Endometrial microvascular endothelial cells (primary cell): ENCODE measurements around the gene LDHAL6B. TPM values are rescaled to one million over a fixed set of nuclear protein-coding genes. Genes with fewer than 3 reads are reported as not detected.
"Not testable (repeated sequence)": the region's sequence is repeated elsewhere in the genome, so short reads cannot be mapped to it uniquely, and the experiment has no call there.

Experiments used
- in situ Hi-C: cut with HindIII; loops from 2 replicates; pipeline ENCODE4 v1.10.0; 2017; ENCODE audit warnings: low sequenced_read_pairs, low pct_unique_long_range_greater_than_20kb; ENCODE audit errors: inconsistent ontology term
- total RNA-seq: library from RNA; depleted of rRNA; stranded (reverse); fragments of >200 nt; gene quantifications from one replicate; pipeline ENCODE4 v1.2.3, GENCODE V29; 2015; ENCODE audit errors: inconsistent ontology term

The LDHAL6B gene
- total RNA-seq: not detected

- in situ Hi-C loops: no loop called here
Measured at GRCh38 chr15:59206623-59207183, at the start of gene LDHAL6B. Gene LDHAL6B, plus strand, starts transcription at chr15:59206843. Its CDS starts 98 bp downstream, at chr15:59206941.

GRCh38 chr15:59157396-59157795, 49.2 kb upstream of the LDHAL6B start:
- in situ Hi-C loops: no loop called here

GRCh38 chr15:59157840-59158700, 48.6 kb upstream of the LDHAL6B start:
- in situ Hi-C loops: no loop called here

GRCh38 chr15:59158701-59159034, 48.0 kb upstream of the LDHAL6B start:
- in situ Hi-C loops: no loop called here

GRCh38 chr15:59159210-59159609, 47.4 kb upstream of the LDHAL6B start:
- in situ Hi-C loops: no loop called here

GRCh38 chr15:59160880-59161593, 45.6 kb upstream of the LDHAL6B start:
- in situ Hi-C loops: no loop called here

GRCh38 chr15:59162080-59162479, 44.6 kb upstream of the LDHAL6B start:
- in situ Hi-C loops: not testable (repeated sequence)

- in situ Hi-C loops: no loop called here
Measured at GRCh38 chr15:59165726-59166125, 40.9 kb upstream of the LDHAL6B start.

- in situ Hi-C loops: no loop called here
Measured at GRCh38 chr15:59166166-59166565, 40.5 kb upstream of the LDHAL6B start.

- in situ Hi-C loops: no loop called here
Measured at GRCh38 chr15:59166601-59167265, 39.9 kb upstream of the LDHAL6B start.

GRCh38 chr15:59168536-59168935, 38.1 kb upstream of the LDHAL6B start:
- in situ Hi-C loops: no loop called here

- in situ Hi-C loops: no loop called here
Measured at GRCh38 chr15:59169251-59169708, 37.4 kb upstream of the LDHAL6B start.

- in situ Hi-C loops: no loop called here
Measured at GRCh38 chr15:59170295-59171066, 36.2 kb upstream of the LDHAL6B start.

- in situ Hi-C loops: no loop called here
Measured at GRCh38 chr15:59171067-59171397, 35.6 kb upstream of the LDHAL6B start.

GRCh38 chr15:59172289-59172901, 34.2 kb upstream of the LDHAL6B start:
- in situ Hi-C loops: no loop called here

GRCh38 chr15:59173194-59173593, 33.4 kb upstream of the LDHAL6B start:
- in situ Hi-C loops: no loop called here

GRCh38 chr15:59174151-59174834, 32.4 kb upstream of the LDHAL6B start:
- in situ Hi-C loops: no loop called here
